PC-3 (cell line): ENCODE data around the gene KSR1. TPM values are rescaled to one million over a fixed set of nuclear protein-coding genes. Genes with fewer than 3 reads are reported as not detected.

Experiments
- ATAC-seq: fragments of 200-7000 bp; cut with Tn5 transposase; 2 replicates; pipeline ENCODE4 v1.9.1; 2020; ENCODE audit warnings: mild to moderate bottlenecking, moderate library complexity
- BruUV-seq: library from RNA; stranded (reverse); fragments of 400-500 nt; replicated peaks from 2 replicates; lab custom pipeline; 2021; lab: Mats Ljungman, UMichigan
- CTCF ChIA-PET: fragments of 300-600 bp; sonication (Branson Sonifier 250); formaldehyde crosslinking; loops from one replicate; lab custom pipeline; 2022; ENCODE audit warnings: antibody characterized with exemption; lab: Charles Lee
- POLR2A ChIA-PET: fragments of 300-600 bp; sonication (Branson Sonifier 250); formaldehyde crosslinking; loops from one replicate; lab custom pipeline; 2022; ENCODE audit warnings: antibody characterized with exemption; ENCODE audit not compliant: unreplicated experiment; lab: Charles Lee
- DNase-seq: peaks from one replicate; pipeline ENCODE4 v3.0.0-alpha.2; 2015
- H2AFZ ChIP-seq: fragments of 300-600 bp; sonication (generic); 2 replicates; pipeline ENCODE4 v1.6.0; 2016; ENCODE audit warnings: antibody characterized with exemption, low read length
- H3F3A ChIP-seq: fragments of 300-600 bp; sonication (generic); one replicate; pipeline ENCODE4 v1.6.0; 2017; ENCODE audit warnings: antibody characterized with exemption, low read length, control low read depth, mild to moderate bottlenecking; ENCODE audit not compliant: unreplicated experiment
- H3K27ac ChIP-seq: fragments of 300-600 bp; sonication (generic); 2 replicates; pipeline ENCODE4 v1.5.1; 2016; ENCODE audit warnings: mild to moderate bottlenecking, low read length
- H3K27me3 ChIP-seq: fragments of 300-600 bp; sonication (generic); 2 replicates; pipeline ENCODE4 v1.6.1; 2016; ENCODE audit warnings: low read length, mixed read lengths
- H3K36me3 ChIP-seq: fragments of 300-600 bp; sonication (generic); 2 replicates; pipeline ENCODE4 v1.6.1; 2016; ENCODE audit warnings: low read depth, mixed run types, low read length, mixed read lengths
- H3K4me1 ChIP-seq: fragments of 300-600 bp; sonication (generic); 2 replicates; pipeline ENCODE4 v1.5.1; 2016; ENCODE audit warnings: low read length; ENCODE audit not compliant: insufficient read depth
- H3K4me2 ChIP-seq: fragments of 300-600 bp; sonication (generic); 2 replicates; pipeline ENCODE4 v1.6.0; 2016; ENCODE audit warnings: low read length
- H3K4me3 ChIP-seq: fragments of 300-600 bp; sonication (generic); 2 replicates; pipeline ENCODE4 v1.5.1; 2016; ENCODE audit warnings: mild to moderate bottlenecking, low read length, mixed read lengths
- H3K79me2 ChIP-seq: fragments of 300-600 bp; sonication (generic); 2 replicates; pipeline ENCODE4 v1.6.1; 2017; ENCODE audit warnings: low read length, mixed read lengths
- H3K9ac ChIP-seq: fragments of 300-600 bp; sonication (generic); 2 replicates; pipeline ENCODE4 v1.6.0; 2016; ENCODE audit warnings: mild to moderate bottlenecking, low read length
- H3K9me2 ChIP-seq: fragments of 300-600 bp; sonication (generic); replicated peaks from 2 replicates; pipeline ENCODE4 v1.6.1; 2016; ENCODE audit warnings: mixed run types, low read length, mixed read lengths
- H3K9me3 ChIP-seq: fragments of 300-600 bp; sonication (generic); 2 replicates; pipeline ENCODE4 v1.6.1; 2016; ENCODE audit warnings: low read length, mixed read lengths
- H4K20me1 ChIP-seq: fragments of 300-600 bp; sonication (generic); 2 replicates; pipeline ENCODE4 v1.6.1; 2016; ENCODE audit warnings: low read length, mixed read lengths
- EZH2 ChIP-seq: fragments of 300-600 bp; sonication (generic); IDR thresholded peaks from one replicate; pipeline ENCODE4 v1.6.1; 2017; ENCODE audit warnings: antibody characterized with exemption, mild to moderate bottlenecking, low read length; ENCODE audit not compliant: unreplicated experiment
- EZH2phosphoT487 ChIP-seq: fragments of 300-600 bp; sonication (generic); IDR thresholded peaks from 2 replicates; pipeline ENCODE4 v1.6.1; 2018; ENCODE audit warnings: mild to moderate bottlenecking, antibody characterized with exemption, low read length, borderline replicate concordance
- intact Hi-C: fragments of 100-400 bp; cut with micrococcal nuclease; formaldehyde crosslinking; loops from 2 replicates; pipeline ENCODE4 v1.9.0; 2023
- total RNA-seq: library from RNA; depleted of rRNA; stranded (reverse); fragments of >200 nt; gene quantifications from 2 replicates; pipeline ENCODE4 v1.2.3, GENCODE V29; 2014
- TF ChIP-seq, protein P1 (sequence below): fragments of 300-600 bp; sonication (generic); conservative IDR thresholded peaks from 2 replicates; pipeline ENCODE4 v1.5.1; 2017; ENCODE audit warnings: antibody characterized with exemption, low read depth, mild to moderate bottlenecking, low read length

The KSR1 gene
- total RNA-seq, 1 experiment from 2014 or later, result 1.0 TPM

GRCh38 chr17:27413792-27414191 lies 42.5 kb upstream of the KSR1 start:
- intact Hi-C loops, result no loop called here
- no peaks in the 10 kb centered on the region for H3K4me1 ChIP-seq

DNA sequence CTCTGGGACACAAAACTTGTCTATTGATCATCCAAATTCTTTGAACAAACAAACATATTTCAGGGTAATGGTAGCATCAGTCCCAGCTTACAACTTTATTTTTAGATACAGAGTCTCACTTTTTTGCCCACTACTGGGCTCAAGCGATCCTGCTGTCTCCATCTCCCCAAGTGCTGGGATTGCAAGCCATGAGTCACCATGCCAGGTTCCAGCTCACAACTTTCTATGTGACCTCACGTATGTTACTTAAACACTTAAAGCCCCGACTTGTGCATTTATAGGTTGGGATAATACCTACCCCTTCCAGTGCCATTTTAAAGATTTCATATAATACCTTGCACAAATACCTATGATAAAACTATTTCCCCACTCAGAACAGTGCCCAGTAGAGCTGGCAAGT lies 42.0 kb upstream of the KSR1 start:
- TF ChIP-seq, protein P1, sequence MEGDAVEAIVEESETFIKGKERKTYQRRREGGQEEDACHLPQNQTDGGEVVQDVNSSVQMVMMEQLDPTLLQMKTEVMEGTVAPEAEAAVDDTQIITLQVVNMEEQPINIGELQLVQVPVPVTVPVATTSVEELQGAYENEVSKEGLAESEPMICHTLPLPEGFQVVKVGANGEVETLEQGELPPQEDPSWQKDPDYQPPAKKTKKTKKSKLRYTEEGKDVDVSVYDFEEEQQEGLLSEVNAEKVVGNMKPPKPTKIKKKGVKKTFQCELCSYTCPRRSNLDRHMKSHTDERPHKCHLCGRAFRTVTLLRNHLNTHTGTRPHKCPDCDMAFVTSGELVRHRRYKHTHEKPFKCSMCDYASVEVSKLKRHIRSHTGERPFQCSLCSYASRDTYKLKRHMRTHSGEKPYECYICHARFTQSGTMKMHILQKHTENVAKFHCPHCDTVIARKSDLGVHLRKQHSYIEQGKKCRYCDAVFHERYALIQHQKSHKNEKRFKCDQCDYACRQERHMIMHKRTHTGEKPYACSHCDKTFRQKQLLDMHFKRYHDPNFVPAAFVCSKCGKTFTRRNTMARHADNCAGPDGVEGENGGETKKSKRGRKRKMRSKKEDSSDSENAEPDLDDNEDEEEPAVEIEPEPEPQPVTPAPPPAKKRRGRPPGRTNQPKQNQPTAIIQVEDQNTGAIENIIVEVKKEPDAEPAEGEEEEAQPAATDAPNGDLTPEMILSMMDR, result no peak
- TF ChIP-seq EZH2phosphoT487 (no peak), EZH2 (no peak)
- Histone ChIP-seq H3K79me2 (no peaks in the 10 kb centered on the region), H3K4me1 (no peaks in the 10 kb centered on the region), H3K9me3 (no peaks in the 10 kb centered on the region), H3K27me3 (no peaks in the 10 kb centered on the region; the same call in 1 of the 2 replicates), H3F3A (no peaks in the 10 kb centered on the region), H3K4me3 (no peak overlapping the region), H3K4me2 (no peak overlapping the region), H2AFZ (no peak overlapping the region), H3K9ac (no peak overlapping the region), H4K20me1 (no peaks in the 10 kb centered on the region), H3K36me3 (no peaks in the 10 kb centered on the region), H3K9me2 (no peaks in the 10 kb centered on the region), H3K27ac (no peak overlapping the region)
- intact Hi-C loops, result no loop called here
- POLR2A ChIA-PET, result no interaction called here
- BruUV-seq, result no TSS peak
- CTCF ChIA-PET, result no interaction called here
- DNase-seq (no peak), ATAC-seq (no peak)

More at GRCh38 chr17:27413792-27414191, 42.5 kb upstream of the KSR1 start:
- Histone ChIP-seq H4K20me1 (no peaks in the 10 kb centered on the region), H3K36me3 (no peaks in the 10 kb centered on the region), H3K9me2 (no peaks in the 10 kb centered on the region), H3K4me2 (no peak overlapping the region), H3K9me3 (no peaks in the 10 kb centered on the region), H3K9ac (no peak overlapping the region), H3K27me3 (no peaks in the 10 kb centered on the region; the same call in 1 of the 2 replicates), H3K4me3 (no peak overlapping the region), H3K27ac (no peak overlapping the region), H2AFZ (no peak overlapping the region), H3K79me2 (no peaks in the 10 kb centered on the region), H3F3A (no peaks in the 10 kb centered on the region)
- CTCF ChIA-PET, result no interaction called here
- ATAC-seq, result no peak
- BruUV-seq, result no TSS peak
- POLR2A ChIA-PET, result no interaction called here
- DNase-seq, result no peak
- TF ChIP-seq, protein P1, result no peak
- TF ChIP-seq EZH2phosphoT487, result no peak
- no peak for TF ChIP-seq EZH2

GRCh38 chr17:27414694-27415093 lies 41.6 kb upstream of the KSR1 start:
- no peak overlapping the region for H2AFZ ChIP-seq
- no peaks in the 10 kb centered on the region for H3F3A ChIP-seq
- POLR2A ChIA-PET, result no interaction called here
- H4K20me1 ChIP-seq, result no peaks in the 10 kb centered on the region
- no peak overlapping the region for H3K9ac ChIP-seq
- DNase-seq, result no peak
- no peak overlapping the region for H3K4me3 ChIP-seq
- ATAC-seq, result no peak
- no peaks in the 10 kb centered on the region; the same call in 1 of the 2 replicates for H3K27me3 ChIP-seq
- CTCF ChIA-PET, result no interaction called here
- H3K9me2 ChIP-seq, result no peaks in the 10 kb centered on the region
- H3K9me3 ChIP-seq, result no peaks in the 10 kb centered on the region
- BruUV-seq, result no TSS peak
- no peaks in the 10 kb centered on the region for H3K36me3 ChIP-seq
- H3K4me2 ChIP-seq, result no peak overlapping the region
- H3K27ac ChIP-seq, result no peak overlapping the region
- TF ChIP-seq EZH2, result no peak
- TF ChIP-seq, protein P1, result no peak
- no peak for TF ChIP-seq EZH2phosphoT487
- intact Hi-C loops, result no loop called here
- H3K4me1 ChIP-seq, result no peaks in the 10 kb centered on the region
- H3K79me2 ChIP-seq, result no peaks in the 10 kb centered on the region
